HUES6 (cell line): Measurements from ENCODE around the gene CHCHD6.

Source experiments
- H3K27ac ChIP-seq: 2 replicates; pipeline ENCODE4 v1.7.0; 2013; ENCODE audit warnings: low read depth, mild to moderate bottlenecking, low read length, inconsistent platforms
- H3K27me3 ChIP-seq: 2 replicates; pipeline ENCODE4 v1.6.1; 2013; ENCODE audit warnings: low read length; ENCODE audit not compliant: control insufficient read depth, insufficient read depth
- H3K36me3 ChIP-seq: 2 replicates; pipeline ENCODE4 v1.6.1; 2013; ENCODE audit warnings: low read length; ENCODE audit not compliant: control insufficient read depth, insufficient read depth
- H3K4me1 ChIP-seq: 2 replicates; pipeline ENCODE4 v1.6.1; 2013; ENCODE audit warnings: low read length; ENCODE audit not compliant: control insufficient read depth, insufficient read depth
- H3K4me3 ChIP-seq: 2 replicates; pipeline ENCODE4 v1.5.1; 2013; ENCODE audit warnings: low read depth, low read length
- H3K9ac ChIP-seq: one replicate; pipeline ENCODE4 v1.6.1; 2013; ENCODE audit warnings: mild to moderate bottlenecking, low read length
- H3K9me3 ChIP-seq: 2 replicates; pipeline ENCODE4 v1.6.1; 2013; ENCODE audit warnings: low read depth, low read length; ENCODE audit not compliant: control insufficient read depth, insufficient read depth

CHCHD6 gene

DNA sequence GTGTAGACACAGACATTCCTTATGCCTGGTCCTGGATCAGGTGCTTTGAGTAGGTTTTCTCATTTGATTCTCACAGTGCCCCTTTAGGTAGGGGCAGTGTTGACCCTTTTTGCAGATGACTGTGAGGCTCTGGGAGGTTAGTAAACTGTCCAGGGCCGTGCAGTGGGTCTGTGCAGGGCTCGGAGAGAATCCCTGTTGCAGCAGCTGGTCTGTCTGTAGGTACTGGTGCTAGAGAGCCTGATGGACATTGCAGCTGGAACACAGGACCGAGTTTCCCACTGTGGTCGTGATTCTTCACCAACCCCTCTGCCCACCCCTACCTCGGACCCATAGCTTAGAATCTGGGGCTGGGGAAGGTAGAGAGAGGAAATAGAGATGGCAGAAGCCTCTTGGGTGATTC is 51.8 kb downstream of the CHCHD6 start:
- H3K36me3 ChIP-seq, result no peaks in the 10 kb centered on the region
- no peaks in the 10 kb centered on the region for H3K9me3 ChIP-seq
- H3K4me1 ChIP-seq, result peaks cover 29% of the 10 kb centered on the region
- no peak overlapping the region for H3K9ac ChIP-seq
- no peak overlapping the region for H3K27ac ChIP-seq
- no peak overlapping the region for H3K4me3 ChIP-seq
- no peaks in the 10 kb centered on the region for H3K27me3 ChIP-seq

DNA sequence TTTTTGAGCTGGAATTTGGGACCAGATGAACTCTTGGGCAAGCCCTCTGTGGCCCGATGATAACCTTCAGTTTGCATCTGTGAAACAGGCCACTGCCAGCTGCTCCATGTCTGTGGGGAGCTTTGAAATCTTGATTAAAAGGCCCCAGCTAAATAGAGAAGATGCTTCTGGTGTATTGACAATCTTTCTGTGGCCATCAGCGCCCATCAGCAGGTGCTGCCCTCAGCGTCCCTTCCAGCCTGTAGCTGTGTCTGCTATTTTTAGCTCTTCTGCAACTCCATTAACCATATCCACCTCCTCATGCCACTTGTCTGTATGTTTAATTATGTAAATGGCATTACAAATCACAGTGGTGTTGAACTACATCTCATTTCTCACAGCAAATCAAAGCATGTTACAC is 54.0 kb downstream of the CHCHD6 start:
- no peak overlapping the region for H3K9ac ChIP-seq
- H3K27ac ChIP-seq, result no peak overlapping the region
- H3K36me3 ChIP-seq, result no peaks in the 10 kb centered on the region
- H3K4me1 ChIP-seq, result peaks cover 8% of the 10 kb centered on the region; the same call in 1 of the 2 replicates
- no peaks in the 10 kb centered on the region for H3K27me3 ChIP-seq
- H3K4me3 ChIP-seq, result no peak overlapping the region
- no peaks in the 10 kb centered on the region for H3K9me3 ChIP-seq

DNA sequence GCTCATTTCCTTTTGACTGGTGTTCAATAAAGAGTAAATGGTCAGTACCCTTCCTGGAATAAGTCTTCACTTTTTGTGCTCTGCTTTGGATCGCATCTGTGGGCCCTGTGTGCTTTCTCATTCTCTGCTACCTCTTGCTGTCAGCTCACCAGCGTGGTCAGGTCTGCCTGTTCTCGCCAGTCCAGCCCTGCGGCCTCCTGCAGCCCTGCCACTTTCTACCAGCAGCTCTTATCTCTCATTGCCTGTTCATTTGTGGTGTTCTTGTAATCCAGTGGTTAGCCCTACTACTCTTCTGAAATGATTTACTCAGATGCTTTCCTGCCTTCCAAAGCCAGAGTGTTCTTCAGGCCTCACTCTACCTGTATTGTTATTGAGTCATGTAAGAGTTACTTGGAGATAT is 54.8 kb downstream of the CHCHD6 start:
- no peak overlapping the region for H3K4me3 ChIP-seq
- H3K4me1 ChIP-seq, result no peaks in the 10 kb centered on the region; the same call in 1 of the 2 replicates
- no peaks in the 10 kb centered on the region for H3K27me3 ChIP-seq
- H3K9me3 ChIP-seq, result no peaks in the 10 kb centered on the region
- no peak overlapping the region for H3K9ac ChIP-seq
- no peak overlapping the region for H3K27ac ChIP-seq
- H3K36me3 ChIP-seq, result no peaks in the 10 kb centered on the region

DNA sequence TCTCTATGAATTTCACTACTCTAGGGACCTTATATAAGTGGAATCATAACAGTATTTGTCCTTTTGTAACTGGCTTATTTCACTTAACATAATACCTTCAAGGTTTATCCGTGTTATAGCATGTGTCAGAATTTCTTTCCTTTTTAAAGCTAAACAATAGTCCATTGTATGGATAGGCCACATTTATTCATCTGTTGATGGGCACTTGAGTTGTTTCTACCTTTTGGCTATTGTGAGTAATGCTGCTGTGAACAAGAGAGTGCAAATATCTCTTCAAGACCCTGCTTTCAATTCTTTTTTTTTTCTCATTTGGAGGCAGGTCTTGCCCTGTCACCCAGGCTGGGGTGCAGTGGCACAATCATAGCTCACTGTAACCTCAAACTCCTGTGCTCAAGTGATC is 56.5 kb downstream of the CHCHD6 start:
- no peak overlapping the region for H3K4me3 ChIP-seq
- no peaks in the 10 kb centered on the region for H3K27me3 ChIP-seq
- H3K27ac ChIP-seq, result no peak overlapping the region
- H3K9ac ChIP-seq, result no peak overlapping the region
- H3K36me3 ChIP-seq, result no peaks in the 10 kb centered on the region
- no peaks in the 10 kb centered on the region for H3K9me3 ChIP-seq
- peaks cover 5% of the 10 kb centered on the region; the same call in 1 of the 2 replicates for H3K4me1 ChIP-seq

DNA sequence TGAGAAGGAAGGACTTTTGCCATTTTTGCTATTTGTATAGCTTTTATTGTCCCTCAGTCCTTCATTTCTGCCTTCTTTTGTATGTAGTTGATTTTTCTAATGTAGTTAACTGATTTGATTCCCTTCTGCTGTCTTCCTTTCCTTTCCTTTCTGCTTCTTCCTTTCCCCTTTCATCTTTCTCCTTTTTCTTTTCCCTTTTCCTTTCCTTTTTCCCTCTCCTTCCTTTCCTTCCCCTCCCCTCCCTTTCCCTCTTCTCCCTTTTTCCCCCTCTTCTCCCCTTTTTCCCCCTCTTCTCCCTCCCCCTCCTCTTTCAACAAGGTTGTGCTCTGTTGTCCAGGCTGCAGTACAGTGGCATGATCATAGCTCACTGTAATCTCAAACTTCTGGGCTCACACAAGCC is 59.0 kb downstream of the CHCHD6 start:
- Histone ChIP-seq H3K27me3 (no peaks in the 10 kb centered on the region), H3K9me3 (no peaks in the 10 kb centered on the region), H3K4me3 (no peak overlapping the region), H3K4me1 (peaks cover 5% of the 10 kb centered on the region; the same call in 1 of the 2 replicates), H3K36me3 (no peaks in the 10 kb centered on the region), H3K27ac (no peak overlapping the region), H3K9ac (no peak overlapping the region)

DNA sequence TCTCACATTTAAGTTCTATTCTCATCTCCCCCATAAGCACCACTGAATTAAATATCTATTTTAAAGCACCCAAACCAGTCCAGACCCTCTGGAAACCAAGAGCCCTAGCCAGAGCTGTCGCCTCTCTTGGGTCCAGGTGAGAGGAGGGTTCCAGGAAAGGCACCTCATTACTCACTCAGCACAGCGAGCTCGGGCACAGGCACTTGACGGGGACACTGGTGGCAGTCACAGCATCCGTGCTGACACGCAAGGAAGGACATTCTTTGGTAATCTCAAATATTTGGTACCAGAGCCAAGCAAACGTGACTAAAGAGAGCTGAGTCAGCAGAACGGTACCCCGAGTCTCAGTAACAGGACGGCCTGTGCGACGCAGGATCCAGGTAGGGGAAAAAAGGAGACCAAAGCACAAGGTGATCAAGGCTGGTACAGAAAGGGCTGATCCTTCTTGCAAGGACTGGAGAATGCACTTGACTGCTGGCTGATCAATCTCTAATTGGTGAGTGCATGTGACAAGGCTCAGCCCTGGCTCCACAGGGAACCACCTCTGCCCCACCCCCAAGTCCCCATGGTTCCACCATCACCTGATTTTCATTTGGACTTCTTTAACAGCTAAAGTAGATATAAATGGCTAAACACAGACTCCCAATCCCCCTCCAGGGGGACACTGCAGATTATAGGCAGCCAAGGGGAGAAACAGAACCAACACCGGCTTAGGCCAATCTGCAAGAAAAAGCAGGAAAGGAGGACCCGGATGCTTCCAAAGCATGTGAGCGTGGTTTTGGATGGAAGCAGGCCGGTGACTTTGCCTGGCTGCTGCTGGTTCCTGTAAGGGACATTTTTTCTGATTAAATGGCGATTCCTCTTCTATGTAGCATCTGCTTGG is 61.4 kb downstream of the CHCHD6 start:
- peaks cover 3% of the 10 kb centered on the region; the same call in 1 of the 2 replicates for H3K9me3 ChIP-seq
- peaks cover 5% of the 10 kb centered on the region; the same call in 1 of the 2 replicates for H3K4me1 ChIP-seq
- no peak overlapping the region for H3K4me3 ChIP-seq
- no peaks in the 10 kb centered on the region for H3K27me3 ChIP-seq
- H3K27ac ChIP-seq, result no peak overlapping the region
- H3K9ac ChIP-seq, result no peak overlapping the region
- H3K36me3 ChIP-seq, result no peaks in the 10 kb centered on the region

DNA sequence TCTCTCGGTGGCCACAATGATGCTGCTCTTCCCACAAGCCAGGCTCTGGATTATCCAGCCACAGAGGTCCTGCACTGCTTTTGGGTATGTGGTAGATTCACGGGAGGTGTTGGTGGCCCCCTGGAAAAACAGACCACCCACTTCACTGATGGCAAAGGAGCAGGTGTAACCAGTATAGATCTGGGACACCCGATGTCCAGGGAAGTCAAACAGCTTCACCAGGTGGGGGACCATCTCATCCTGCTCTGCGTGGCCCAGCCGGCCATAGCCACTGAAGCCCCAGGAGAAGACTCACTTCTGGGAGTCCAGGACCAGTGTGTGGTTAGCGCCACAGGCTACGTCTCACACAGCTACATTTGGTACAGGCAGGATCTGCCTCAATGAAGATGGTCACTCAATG is 62.6 kb downstream of the CHCHD6 start:
- no peak overlapping the region for H3K27ac ChIP-seq
- peaks cover 5% of the 10 kb centered on the region; the same call in 1 of the 2 replicates for H3K4me1 ChIP-seq
- H3K36me3 ChIP-seq, result no peaks in the 10 kb centered on the region
- no peak overlapping the region for H3K4me3 ChIP-seq
- no peaks in the 10 kb centered on the region for H3K27me3 ChIP-seq
- H3K9ac ChIP-seq, result no peak overlapping the region
- peaks cover 7% of the 10 kb centered on the region; the same call in 1 of the 2 replicates for H3K9me3 ChIP-seq

DNA sequence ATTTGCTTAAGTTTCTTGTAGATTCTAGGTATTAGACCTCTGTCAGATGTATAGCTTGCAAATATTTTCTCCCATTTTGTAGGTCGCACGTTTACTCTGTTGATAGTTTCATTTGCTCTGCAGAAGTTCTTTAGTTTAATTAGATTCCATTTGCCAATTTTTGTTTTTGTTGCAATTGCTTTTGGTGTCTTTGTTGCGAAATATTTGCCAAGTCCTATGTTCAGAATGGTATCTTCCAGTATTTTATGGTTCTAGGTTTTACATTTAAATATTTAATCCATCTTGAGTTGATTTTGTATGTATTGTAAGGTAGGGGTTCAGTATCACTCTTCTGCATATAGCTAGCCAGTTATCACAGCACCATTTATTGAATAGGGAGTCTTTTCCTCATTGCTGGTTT is 64.9 kb downstream of the CHCHD6 start:
- Histone ChIP-seq H3K36me3 (no peaks in the 10 kb centered on the region), H3K9me3 (peaks cover 7% of the 10 kb centered on the region; the same call in 1 of the 2 replicates), H3K27ac (no peak overlapping the region), H3K27me3 (no peaks in the 10 kb centered on the region), H3K4me3 (no peak overlapping the region), H3K4me1 (peaks cover 5% of the 10 kb centered on the region; the same call in 1 of the 2 replicates), H3K9ac (no peak overlapping the region)

DNA sequence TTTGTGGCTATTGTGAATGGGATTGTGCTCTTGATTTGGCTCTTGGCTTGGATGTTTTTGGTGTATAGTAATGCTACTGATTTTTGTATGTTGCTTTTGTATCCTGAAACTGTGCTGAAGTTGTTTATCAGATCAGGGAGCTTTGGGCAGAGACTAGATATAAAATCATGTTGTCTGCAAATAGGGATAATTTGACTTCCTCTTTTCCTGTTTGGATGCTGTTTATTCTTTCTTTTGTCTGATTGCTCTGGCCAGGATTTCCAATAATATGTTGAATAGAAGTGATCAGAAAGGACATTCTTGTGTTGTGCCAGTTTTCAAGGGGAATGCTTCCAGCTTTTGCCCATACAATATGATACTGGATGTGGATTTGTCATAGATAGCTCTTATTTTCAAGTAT is 66.1 kb downstream of the CHCHD6 start:
- Histone ChIP-seq H3K27me3 (no peaks in the 10 kb centered on the region), H3K27ac (no peak overlapping the region), H3K4me1 (peaks cover 4% of the 10 kb centered on the region; the same call in 1 of the 2 replicates), H3K36me3 (no peaks in the 10 kb centered on the region), H3K4me3 (no peak overlapping the region), H3K9me3 (peaks cover 7% of the 10 kb centered on the region; the same call in 1 of the 2 replicates), H3K9ac (no peak overlapping the region)

DNA sequence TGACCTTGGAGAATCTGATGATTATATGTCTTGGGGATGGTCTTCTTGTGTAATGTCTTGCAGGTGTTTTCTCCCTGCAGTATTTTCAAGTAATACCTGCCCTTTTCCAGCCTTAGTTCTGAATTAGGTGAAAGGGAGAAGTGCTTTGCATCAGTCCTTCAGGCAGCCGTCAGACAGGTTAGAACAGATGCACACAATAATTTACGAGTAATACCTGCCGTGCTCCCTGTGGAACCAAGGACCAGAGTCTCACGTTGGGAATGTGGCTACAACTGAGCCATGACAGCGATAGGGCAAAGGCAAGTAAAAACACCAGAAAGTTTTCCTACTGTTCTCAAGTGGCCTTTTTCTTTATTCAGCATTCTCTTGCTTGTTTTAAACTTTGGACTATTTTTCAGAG is 69.1 kb downstream of the CHCHD6 start:
- peaks cover 7% of the 10 kb centered on the region; the same call in 1 of the 2 replicates for H3K9me3 ChIP-seq
- no peaks in the 10 kb centered on the region for H3K27me3 ChIP-seq
- no peak overlapping the region for H3K27ac ChIP-seq
- H3K4me1 ChIP-seq, result no peaks in the 10 kb centered on the region
- H3K4me3 ChIP-seq, result no peak overlapping the region
- H3K9ac ChIP-seq, result no peak overlapping the region
- H3K36me3 ChIP-seq, result no peaks in the 10 kb centered on the region

DNA sequence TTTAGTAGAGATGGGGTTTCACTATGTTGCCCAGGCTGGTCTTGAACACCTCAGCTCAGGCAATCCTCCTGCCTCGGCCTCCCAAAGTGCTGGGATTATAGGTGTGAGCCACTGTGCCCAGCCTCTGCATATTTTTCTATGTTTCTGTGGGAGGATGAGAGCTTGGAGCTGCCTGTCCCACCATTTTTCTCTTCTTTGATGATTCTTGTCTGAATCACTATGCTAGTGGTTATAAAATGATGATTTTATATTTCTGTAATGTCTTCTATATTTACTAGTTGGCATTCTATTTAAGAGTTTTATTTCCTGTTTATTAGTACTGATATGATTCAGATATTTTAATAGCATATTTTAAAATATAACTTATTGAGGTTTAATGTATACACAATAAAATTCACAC is 69.7 kb downstream of the CHCHD6 start:
- no peak overlapping the region for H3K27ac ChIP-seq
- no peaks in the 10 kb centered on the region for H3K36me3 ChIP-seq
- no peak overlapping the region for H3K9ac ChIP-seq
- peaks cover 7% of the 10 kb centered on the region; the same call in 1 of the 2 replicates for H3K9me3 ChIP-seq
- no peak overlapping the region for H3K4me3 ChIP-seq
- H3K27me3 ChIP-seq, result no peaks in the 10 kb centered on the region
- H3K4me1 ChIP-seq, result no peaks in the 10 kb centered on the region
